Endothelial cell of umbilical vein (primary cell): ENCODE results near the gene NDRG2. TPM values are rescaled to one million over a fixed set of nuclear protein-coding genes. Genes with fewer than 3 reads are reported as not detected.

Experiments
- BruUV-seq: library from RNA; stranded (reverse); fragments of 400-500 nt; replicated peaks from 2 replicates; lab custom pipeline; 2021; lab: Mats Ljungman, UMichigan
- CTCF ChIA-PET: fragments of 300-600, 350-600 bp; sonication (Branson Sonifier 250); formaldehyde crosslinking; loops from one replicate; lab custom pipeline; 2021; ENCODE audit warnings: antibody characterized with exemption, inconsistent platforms; lab: Charles Lee
- POLR2A ChIA-PET: fragments of 300-600, 350-600 bp; sonication (Branson Sonifier 250); formaldehyde crosslinking; loops from one replicate; lab custom pipeline; 2021; ENCODE audit warnings: antibody characterized with exemption, inconsistent platforms; lab: Charles Lee
- DNase-seq: peaks from one replicate; pipeline ENCODE4 v3.0.0-alpha.2; 2011; ENCODE audit warnings: low read depth, low spot score
- FAIRE-seq: peaks from 2 replicates; lab custom pipeline; 2011; peaks lifted over from hg19 to GRCh38; lab: Jason Lieb, UNC
- H2AFZ ChIP-seq: 2 replicates; pipeline ENCODE4 v1.6.0; 2012; ENCODE audit warnings: low read depth, low read length, control low read depth, inconsistent platforms
- H3K27ac ChIP-seq: 2 replicates; pipeline ENCODE4 v1.5.1; 2011; ENCODE audit warnings: low read depth, mild to moderate bottlenecking, control low read depth, low read length, moderate library complexity; ENCODE audit not compliant: insufficient read depth
- H3K27me3 ChIP-seq, 2 experiments: 2 replicates each; pipeline versions ENCODE4 v1.6.0 to v1.6.1; 2011; ENCODE audit warnings: low read length in 2 of 2, mixed read lengths in 1 of 2; ENCODE audit not compliant: control insufficient read depth in 2 of 2, insufficient read depth in 2 of 2
- H3K36me3 ChIP-seq, 2 experiments: 2 replicates in 1 of 2; 3 replicates in 1 of 2; pipeline ENCODE4 v1.5.1; 2011; ENCODE audit warnings: low read length in 2 of 2, mild to moderate bottlenecking in 1 of 2, moderate library complexity in 1 of 2; ENCODE audit not compliant: control insufficient read depth in 2 of 2, insufficient read depth in 2 of 2; ENCODE audit errors: extremely low read depth in 1 of 2
- H3K4me1 ChIP-seq: 3 replicates; pipeline ENCODE4 v1.5.1; 2011; ENCODE audit warnings: mild to moderate bottlenecking, low read length; ENCODE audit not compliant: control insufficient read depth, insufficient read depth; ENCODE audit errors: extremely low read depth
- H3K4me2 ChIP-seq: 2 replicates; pipeline ENCODE4 v1.6.1; 2011; ENCODE audit warnings: low read length, control low read depth, mixed read lengths; ENCODE audit not compliant: insufficient read depth
- H3K4me3 ChIP-seq, 3 experiments: fragments of 200-600 bp in 1 of 3; sonication (generic), shearing (Covaris generic) in 1 of 3; replicated peaks in 1 of 3; 2 replicates each; pipeline ENCODE4 v1.5.1; 2011 to 2016; ENCODE audit warnings: control low read depth in 3 of 3, low read length in 3 of 3, mild to moderate bottlenecking in 2 of 3, inconsistent platforms in 1 of 3, low read depth in 1 of 3, moderate library complexity in 1 of 3; ENCODE audit not compliant: insufficient read depth in 1 of 3
- H3K79me2 ChIP-seq: 2 replicates; pipeline ENCODE4 v1.6.0; 2012; ENCODE audit warnings: low read length, inconsistent platforms; ENCODE audit not compliant: control insufficient read depth, insufficient read depth
- H3K9ac ChIP-seq: replicated peaks from 2 replicates; pipeline ENCODE3; 2011; ENCODE audit warnings: low read length, control low read depth; ENCODE audit not compliant: insufficient read depth; ENCODE audit errors: extremely low read depth
- H3K9me1 ChIP-seq: replicated peaks from 3 replicates; pipeline ENCODE4 v1.6.0; 2011; ENCODE audit warnings: mild to moderate bottlenecking, low read length; ENCODE audit not compliant: control insufficient read depth, insufficient read depth; ENCODE audit errors: extremely low read depth
- H3K9me3 ChIP-seq: replicated peaks from 2 replicates; pipeline ENCODE4 v1.5.1; 2012; ENCODE audit warnings: low read length, inconsistent platforms; ENCODE audit not compliant: control insufficient read depth, insufficient read depth
- H4K20me1 ChIP-seq: replicated peaks from 2 replicates; pipeline ENCODE3; 2011; ENCODE audit warnings: mild to moderate bottlenecking, low read length; ENCODE audit not compliant: control insufficient read depth, insufficient read depth; ENCODE audit errors: extremely low read depth
- EZH2 ChIP-seq: IDR thresholded peaks from 2 replicates; pipeline ENCODE4 v1.6.1; 2012; ENCODE audit warnings: borderline replicate concordance, low read depth, mild to moderate bottlenecking, moderate library complexity, low read length, inconsistent platforms; ENCODE audit not compliant: severe bottlenecking
- FOS ChIP-seq: IDR thresholded peaks from 2 replicates; pipeline ENCODE4 v1.6.1; 2011; ENCODE audit warnings: mild to moderate bottlenecking, low read length, moderate library complexity, borderline replicate concordance; ENCODE audit not compliant: insufficient read depth
- GATA2 ChIP-seq: IDR thresholded peaks from 2 replicates; pipeline ENCODE4 v1.7.0; 2011; ENCODE audit warnings: low read depth, mild to moderate bottlenecking, moderate library complexity, mixed read lengths, low read length; ENCODE audit not compliant: insufficient read length, insufficient read depth
- JUN ChIP-seq: IDR thresholded peaks from 2 replicates; pipeline ENCODE4 v1.6.1; 2011; ENCODE audit warnings: borderline replicate concordance, low read depth; ENCODE audit not compliant: insufficient read length, insufficient read depth
- MAX ChIP-seq: IDR thresholded peaks from 2 replicates; pipeline ENCODE4 v1.6.1; 2011; ENCODE audit not compliant: insufficient read depth, insufficient read length
- MYC ChIP-seq: IDR thresholded peaks from one replicate; pipeline ENCODE4 v1.6.1; 2011; ENCODE audit warnings: mild to moderate bottlenecking, low read depth, low read length
- POLR2A ChIP-seq: IDR thresholded peaks from 2 replicates; pipeline ENCODE4 v1.6.1; 2012; ENCODE audit warnings: low read depth, mild to moderate bottlenecking, control low read depth, low read length
- POLR2AphosphoS5 ChIP-seq: IDR thresholded peaks from 2 replicates; pipeline ENCODE4 v1.6.1; 2012; ENCODE audit warnings: low read depth, mild to moderate bottlenecking, control low read depth, low read length, moderate library complexity; ENCODE audit not compliant: insufficient read depth
- dilution Hi-C: fragments of 300-500 bp; cut with MboI; formaldehyde crosslinking; loops from one replicate; pipeline ENCODE4 v1.15.0; 2019; ENCODE audit warnings: low sequenced_read_pairs; ENCODE audit not compliant: extremely low pct_ligation_motif_present
- intact Hi-C: fragments of 100-400 bp; cut with micrococcal nuclease; formaldehyde crosslinking; loops from one replicate; pipeline ENCODE4 v1.10.0; 2022
- polyA plus RNA-seq, 4 experiments: library from polyadenylated mRNA; depleted of rRNA in 3 of 4; stranded (reverse) in 3 of 4; unstranded in 1 of 4; fragments of >200 nt; gene quantifications; 2 replicates each; pipeline versions ENCODE4 v1.2.1 to v1.2.3, GENCODE V29; 2011 to 2012; ENCODE audit warnings: missing spikeins in 1 of 4
- total RNA-seq: library from RNA; stranded (reverse); gene quantifications from 2 replicates; pipeline ENCODE4 v1.2.3, GENCODE V29; 2021
- TF ChIP-seq, protein P1 (sequence below), 2 donors: IDR thresholded peaks; 1 replicate in 1 of 2; 2 replicates in 1 of 2; pipeline ENCODE4 v1.5.1; 2011; ENCODE audit warnings: low read length in 2 of 2, mild to moderate bottlenecking in 2 of 2, moderate library complexity in 2 of 2, control low read depth in 1 of 2, inconsistent platforms in 1 of 2, low read depth in 1 of 2; ENCODE audit not compliant: insufficient read depth in 1 of 2; ENCODE audit errors: extremely low read depth in 1 of 2

Gene NDRG2
- total and polyA plus RNA-seq, 2 donors (not counting 3 experiments of a cell fraction or from before 2014, with no cell fraction given), result 0.54 TPM; not detected in 1

GRCh38 chr14:21001218-21001617 lies 23.6 kb downstream of the NDRG2 start:
- DNase-seq (no peak), FAIRE-seq (no peak)
- CTCF ChIA-PET, result interaction anchor here (1.1 to 1.4 kb wide), 2 partner anchors 14 to 67 kb away, joined by 3 to 5 read pairs; no protein-coding TSS in a partner anchor
- Histone ChIP-seq H3K79me2 (no peaks in the 10 kb centered on the region), H3K9ac (no peak overlapping the region), H3K27me3 (no peaks in the 10 kb centered on the region), H3K9me3 (no peaks in the 10 kb centered on the region), H3K36me3 (peaks cover 3 to 4% of the 10 kb centered on the region in 2 experiments), H3K9me1 (no peaks in the 10 kb centered on the region), H3K4me2 (no peak overlapping the region), H3K4me1 (no peaks in the 10 kb centered on the region), H3K4me3 (no peak overlapping the region), H3K27ac (no peak overlapping the region), H4K20me1 (no peaks in the 10 kb centered on the region), H2AFZ (no peak overlapping the region)
- intact Hi-C loops (no loop called here), dilution Hi-C loops (no loop called here)
- POLR2A ChIA-PET, result no interaction called here
- TF ChIP-seq POLR2A (no peak), EZH2 (no peak)
- BruUV-seq, result no TSS peak

DNA sequence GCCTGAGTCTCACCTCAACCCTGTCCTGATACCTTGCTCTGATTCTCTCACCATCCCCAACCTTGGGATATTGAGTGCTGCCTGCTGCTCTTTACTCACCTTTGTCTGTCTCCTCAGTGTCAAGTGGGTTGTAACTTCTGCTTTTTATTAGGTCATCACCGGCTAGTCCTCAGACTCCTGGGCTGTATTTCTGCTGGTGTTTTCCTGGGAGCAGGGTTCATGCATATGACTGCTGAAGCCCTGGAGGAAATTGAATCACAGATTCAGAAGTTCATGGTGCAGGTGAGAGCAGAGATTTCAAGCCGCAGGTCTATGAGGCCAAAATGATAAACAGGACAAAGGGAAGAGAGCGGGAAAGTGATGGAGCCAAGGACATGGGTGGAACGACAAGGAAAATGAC lies 25.3 kb downstream of the NDRG2 start:
- no peak overlapping the region for H3K4me2 ChIP-seq
- H4K20me1 ChIP-seq, result no peaks in the 10 kb centered on the region
- no peak for TF ChIP-seq JUN
- TF ChIP-seq, protein P1, sequence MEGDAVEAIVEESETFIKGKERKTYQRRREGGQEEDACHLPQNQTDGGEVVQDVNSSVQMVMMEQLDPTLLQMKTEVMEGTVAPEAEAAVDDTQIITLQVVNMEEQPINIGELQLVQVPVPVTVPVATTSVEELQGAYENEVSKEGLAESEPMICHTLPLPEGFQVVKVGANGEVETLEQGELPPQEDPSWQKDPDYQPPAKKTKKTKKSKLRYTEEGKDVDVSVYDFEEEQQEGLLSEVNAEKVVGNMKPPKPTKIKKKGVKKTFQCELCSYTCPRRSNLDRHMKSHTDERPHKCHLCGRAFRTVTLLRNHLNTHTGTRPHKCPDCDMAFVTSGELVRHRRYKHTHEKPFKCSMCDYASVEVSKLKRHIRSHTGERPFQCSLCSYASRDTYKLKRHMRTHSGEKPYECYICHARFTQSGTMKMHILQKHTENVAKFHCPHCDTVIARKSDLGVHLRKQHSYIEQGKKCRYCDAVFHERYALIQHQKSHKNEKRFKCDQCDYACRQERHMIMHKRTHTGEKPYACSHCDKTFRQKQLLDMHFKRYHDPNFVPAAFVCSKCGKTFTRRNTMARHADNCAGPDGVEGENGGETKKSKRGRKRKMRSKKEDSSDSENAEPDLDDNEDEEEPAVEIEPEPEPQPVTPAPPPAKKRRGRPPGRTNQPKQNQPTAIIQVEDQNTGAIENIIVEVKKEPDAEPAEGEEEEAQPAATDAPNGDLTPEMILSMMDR (IDR thresholded peaks at IDR 0.05; ENCODE audit: extremely low read depth in 1 of 2, insufficient read depth in 1 of 2, low read depth in 1 of 2, low read length in 2 of 2), result no peak
- TF ChIP-seq MYC, result no peak
- TF ChIP-seq EZH2, result no peak
- no peak for TF ChIP-seq GATA2
- no peak for TF ChIP-seq POLR2A
- no peak for TF ChIP-seq FOS
- TF ChIP-seq POLR2AphosphoS5, result no peak
- no peak for TF ChIP-seq MAX
- no TSS peak for BruUV-seq
- intact Hi-C loops (no loop called here), dilution Hi-C loops (no loop called here)
- H3K36me3 ChIP-seq, result peaks cover 10 to 14% of the 10 kb centered on the region in 2 experiments
- no peaks in the 10 kb centered on the region for H3K4me1 ChIP-seq
- no peak overlapping the region for H3K27ac ChIP-seq
- FAIRE-seq (no peak), DNase-seq (no peak)
- H3K9ac ChIP-seq, result no peak overlapping the region
- H3K9me3 ChIP-seq, result no peaks in the 10 kb centered on the region
- no peak overlapping the region for H2AFZ ChIP-seq
- no peaks in the 10 kb centered on the region for H3K27me3 ChIP-seq
- CTCF ChIA-PET, result interaction anchor here (0.7 to 3.4 kb wide), 4 partner anchors 15 to 41 kb away, joined by 3 to 23 read pairs (median 4); no protein-coding TSS in a partner anchor
- no peaks in the 10 kb centered on the region for H3K79me2 ChIP-seq
- no peak overlapping the region for H3K4me3 ChIP-seq
- POLR2A ChIA-PET, result no interaction called here
- H3K9me1 ChIP-seq, result no peaks in the 10 kb centered on the region
